ENCODE results near the gene WRAP73. TPM values are rescaled to one million over a fixed set of nuclear protein-coding genes. Genes with fewer than 3 reads are reported as not detected.
"Not testable (repeated sequence)": the region's sequence is repeated elsewhere in the genome, so short reads cannot be mapped to it uniquely, and the experiment has no call there.

WRAP73 gene
- total RNA-seq, 4 donors from 2014 or later = 12.5 to 20.6 (median 15.3) TPM

- 85 to 87% methylated on average over 22 to 30 of the region's 33 CpGs for WGBS, 2 donors
- DNase-seq (ENCODE audit: low spot score in 2 of 2) = no peak
- H3K4me3 ChIP-seq (ENCODE audit: low read depth, poor library complexity, severe bottlenecking) = no peak overlapping the region
- intact Hi-C loops (cut with DNase I; ENCODE audit: low total_unique reads) = no loop called here
- TF ChIP-seq, protein P1, sequence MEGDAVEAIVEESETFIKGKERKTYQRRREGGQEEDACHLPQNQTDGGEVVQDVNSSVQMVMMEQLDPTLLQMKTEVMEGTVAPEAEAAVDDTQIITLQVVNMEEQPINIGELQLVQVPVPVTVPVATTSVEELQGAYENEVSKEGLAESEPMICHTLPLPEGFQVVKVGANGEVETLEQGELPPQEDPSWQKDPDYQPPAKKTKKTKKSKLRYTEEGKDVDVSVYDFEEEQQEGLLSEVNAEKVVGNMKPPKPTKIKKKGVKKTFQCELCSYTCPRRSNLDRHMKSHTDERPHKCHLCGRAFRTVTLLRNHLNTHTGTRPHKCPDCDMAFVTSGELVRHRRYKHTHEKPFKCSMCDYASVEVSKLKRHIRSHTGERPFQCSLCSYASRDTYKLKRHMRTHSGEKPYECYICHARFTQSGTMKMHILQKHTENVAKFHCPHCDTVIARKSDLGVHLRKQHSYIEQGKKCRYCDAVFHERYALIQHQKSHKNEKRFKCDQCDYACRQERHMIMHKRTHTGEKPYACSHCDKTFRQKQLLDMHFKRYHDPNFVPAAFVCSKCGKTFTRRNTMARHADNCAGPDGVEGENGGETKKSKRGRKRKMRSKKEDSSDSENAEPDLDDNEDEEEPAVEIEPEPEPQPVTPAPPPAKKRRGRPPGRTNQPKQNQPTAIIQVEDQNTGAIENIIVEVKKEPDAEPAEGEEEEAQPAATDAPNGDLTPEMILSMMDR (IDR thresholded peaks at IDR 0.05) = no peak
- no peak for TF ChIP-seq POLR2A (IDR thresholded peaks at IDR 0.05)
Measured at GRCh38 chr1:3590951-3591865, 58.7 kb downstream of the WRAP73 start.

GRCh38 chr1:3590139-3590763 lies 59.7 kb downstream of the WRAP73 start:
- no peak for TF ChIP-seq POLR2A (IDR thresholded peaks at IDR 0.05)
- TF ChIP-seq, protein P1 (IDR thresholded peaks at IDR 0.05) = no peak
- DNase-seq (ENCODE audit: low spot score in 2 of 2) = no peak
- H3K4me3 ChIP-seq (ENCODE audit: low read depth, poor library complexity, severe bottlenecking) = no peak overlapping the region
- intact Hi-C loops (cut with DNase I; ENCODE audit: low total_unique reads) = no loop called here
- WGBS, 2 donors = 86 to 88% methylated on average over 27 of the region's 27 CpGs

DNA sequence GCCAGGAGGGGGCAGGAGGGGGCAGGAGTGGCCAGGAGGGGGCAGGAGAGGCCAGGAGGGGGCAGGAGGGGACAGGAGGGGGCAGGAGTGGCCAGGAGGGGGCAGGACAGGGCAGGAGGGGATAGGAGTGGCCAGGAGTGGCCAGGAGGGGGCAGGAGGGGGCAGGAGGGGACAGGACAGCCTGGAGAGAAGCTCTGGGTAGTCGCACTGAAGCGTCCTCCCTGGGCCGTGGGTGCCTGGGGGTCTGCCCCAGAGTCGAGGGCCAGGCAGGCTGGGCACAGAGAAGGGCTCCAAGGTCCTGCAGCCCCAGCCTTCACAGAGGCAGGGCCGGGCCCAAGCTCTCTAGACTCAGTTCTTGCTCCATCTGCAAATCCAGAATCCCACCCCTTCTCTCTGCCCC lies 61.5 kb downstream of the WRAP73 start:
- intact Hi-C loops (cut with DNase I; ENCODE audit: low total_unique reads) = no loop called here
- TF ChIP-seq, protein P1 (IDR thresholded peaks at IDR 0.05) = no peak
- no peak for TF ChIP-seq POLR2A (IDR thresholded peaks at IDR 0.05)
- WGBS, 2 donors = 85 to 98% methylated on average over 4 to 5 of the region's 5 CpGs
- no peak for DNase-seq (ENCODE audit: low spot score in 2 of 2)
- no peak overlapping the region for H3K4me3 ChIP-seq (ENCODE audit: low read depth, poor library complexity, severe bottlenecking)

- WGBS, 2 donors = 78 to 86% methylated on average over 24 of the region's 24 CpGs
- no peak for DNase-seq (ENCODE audit: low spot score in 2 of 2)
- TF ChIP-seq, protein P1 (IDR thresholded peaks at IDR 0.05) = no peak
- TF ChIP-seq POLR2A (IDR thresholded peaks at IDR 0.05) = no peak
- intact Hi-C loops (cut with DNase I; ENCODE audit: low total_unique reads) = no loop called here
- no peak overlapping the region for H3K4me3 ChIP-seq (ENCODE audit: low read depth, poor library complexity, severe bottlenecking)
Measured at GRCh38 chr1:3586986-3587759, 62.7 kb downstream of the WRAP73 start.

GRCh38 chr1:3585940-3586568 lies 63.8 kb downstream of the WRAP73 start:
- DNase-seq (ENCODE audit: low spot score in 2 of 2) = no peak
- intact Hi-C loops (cut with DNase I; ENCODE audit: low total_unique reads) = no loop called here
- TF ChIP-seq, protein P1 (IDR thresholded peaks at IDR 0.05) = no peak
- no peak for TF ChIP-seq POLR2A (IDR thresholded peaks at IDR 0.05)
- no peak overlapping the region for H3K4me3 ChIP-seq (ENCODE audit: low read depth, poor library complexity, severe bottlenecking)
- 79 to 86% methylated on average over 19 of the region's 19 CpGs for WGBS, 2 donors

DNA sequence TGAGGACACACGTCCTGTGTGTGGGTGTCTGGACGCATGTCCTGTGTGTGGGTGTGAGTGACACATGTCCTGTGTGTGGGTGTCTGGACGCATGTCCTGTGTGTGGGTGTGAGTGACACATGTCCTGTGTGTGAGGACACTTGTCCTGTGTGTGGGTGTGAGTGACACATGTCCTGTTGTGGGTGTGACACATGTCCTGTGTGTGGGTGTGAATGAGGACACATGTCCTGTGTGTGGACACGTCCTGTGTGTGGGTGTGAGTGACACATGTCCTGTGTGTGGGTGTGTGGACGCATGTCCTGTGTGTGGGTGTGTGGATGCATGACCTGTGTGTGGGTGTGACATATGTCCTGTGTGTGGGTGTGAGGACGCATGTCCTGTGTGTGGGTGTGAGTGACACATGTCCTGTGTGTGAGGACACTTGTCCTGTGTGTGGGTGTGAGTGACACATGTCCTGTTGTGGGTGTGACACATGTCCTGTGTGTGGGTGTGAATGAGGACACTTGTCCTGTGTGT lies 64.5 kb downstream of the WRAP73 start:
- DNase-seq (ENCODE audit: low spot score in 2 of 2); intact Hi-C loops (cut with DNase I; ENCODE audit: low total_unique reads); H3K4me3 ChIP-seq (ENCODE audit: low read depth, poor library complexity, severe bottlenecking): not testable (repeated sequence)
- 60 to 65% methylated on average over 6 of the region's 6 CpGs for WGBS, 2 donors
